Body of pancreas (tissue), 4 donors: ENCODE measurements around the gene TRA2B.

Experiments
- POLR2A ChIP-seq, 3 donors: fragments of 450-650 bp; IDR thresholded peaks; one replicate each; pipeline ENCODE4 v1.6.1; 2016; ENCODE audit warnings: antibody characterized with exemption in 3 of 3, mild to moderate bottlenecking in 2 of 3
- TF ChIP-seq, protein P1 (sequence below), 7 experiments: fragments of 450-650 bp in 4 of 7; fragments of 200-600 bp in 3 of 7; sonication (generic) in 3 of 7; IDR thresholded peaks; one replicate each; pipeline ENCODE4 v1.5.1; 2016 to 2019; ENCODE audit warnings: antibody characterized with exemption in 7 of 7

DNA sequence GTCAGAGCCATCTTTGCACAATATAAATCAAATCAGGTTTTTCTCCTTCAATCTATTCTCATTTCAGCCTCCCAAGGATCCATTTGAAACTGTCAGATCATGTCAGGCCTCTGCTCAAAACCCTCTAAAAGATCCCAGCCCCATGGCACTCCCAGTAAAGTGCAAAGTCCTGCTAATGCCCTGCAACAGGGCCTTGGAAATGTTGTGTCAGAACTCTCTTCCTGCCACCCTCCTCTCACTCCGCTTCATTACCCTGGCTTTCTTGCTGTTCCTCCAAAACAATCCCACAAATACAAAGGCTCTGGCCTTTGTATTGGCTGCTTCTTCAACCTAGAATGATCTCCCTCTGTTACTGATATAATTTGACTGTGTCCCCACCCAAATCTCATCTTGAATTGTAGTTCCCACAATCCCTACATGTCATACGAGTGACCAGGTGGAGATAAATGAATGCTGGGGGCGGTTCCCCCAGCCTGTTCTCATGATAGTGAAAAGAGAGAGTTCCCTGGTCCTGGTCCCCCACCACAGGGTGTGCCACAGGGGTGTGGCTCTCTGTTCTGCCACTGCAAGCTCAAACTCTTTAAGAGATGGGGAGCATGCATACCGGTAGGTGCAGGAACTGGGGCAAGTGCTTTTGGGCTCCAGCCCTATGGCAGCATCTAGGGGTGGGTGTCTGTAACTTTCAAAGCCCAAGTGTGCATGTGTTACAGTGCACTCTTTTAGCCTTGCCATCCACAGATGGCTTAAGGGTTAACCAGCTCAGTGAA is 22.9 kb upstream of the TRA2B start:
- TF ChIP-seq, protein P1, sequence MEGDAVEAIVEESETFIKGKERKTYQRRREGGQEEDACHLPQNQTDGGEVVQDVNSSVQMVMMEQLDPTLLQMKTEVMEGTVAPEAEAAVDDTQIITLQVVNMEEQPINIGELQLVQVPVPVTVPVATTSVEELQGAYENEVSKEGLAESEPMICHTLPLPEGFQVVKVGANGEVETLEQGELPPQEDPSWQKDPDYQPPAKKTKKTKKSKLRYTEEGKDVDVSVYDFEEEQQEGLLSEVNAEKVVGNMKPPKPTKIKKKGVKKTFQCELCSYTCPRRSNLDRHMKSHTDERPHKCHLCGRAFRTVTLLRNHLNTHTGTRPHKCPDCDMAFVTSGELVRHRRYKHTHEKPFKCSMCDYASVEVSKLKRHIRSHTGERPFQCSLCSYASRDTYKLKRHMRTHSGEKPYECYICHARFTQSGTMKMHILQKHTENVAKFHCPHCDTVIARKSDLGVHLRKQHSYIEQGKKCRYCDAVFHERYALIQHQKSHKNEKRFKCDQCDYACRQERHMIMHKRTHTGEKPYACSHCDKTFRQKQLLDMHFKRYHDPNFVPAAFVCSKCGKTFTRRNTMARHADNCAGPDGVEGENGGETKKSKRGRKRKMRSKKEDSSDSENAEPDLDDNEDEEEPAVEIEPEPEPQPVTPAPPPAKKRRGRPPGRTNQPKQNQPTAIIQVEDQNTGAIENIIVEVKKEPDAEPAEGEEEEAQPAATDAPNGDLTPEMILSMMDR (IDR thresholded peaks at IDR 0.05): no peak
- no peak for TF ChIP-seq POLR2A (IDR thresholded peaks at IDR 0.05)
